Hindlimb muscle (tissue), 1 donor: Measurements from ENCODE around the gene SACS. TPM values are rescaled to one million over a fixed set of nuclear protein-coding genes. Genes with fewer than 3 reads are reported as not detected.

Experiments
- DNase-seq: peaks from one replicate; pipeline ENCODE4 v3.0.0-alpha.2; 2013
- polyA plus RNA-seq: library from polyadenylated mRNA; unstranded; fragments of 120-200 nt; gene quantifications from one replicate; pipeline ENCODE4 v1.2.1, GENCODE V29; 2013; ENCODE audit not compliant: insufficient read length

Gene SACS, protein sequence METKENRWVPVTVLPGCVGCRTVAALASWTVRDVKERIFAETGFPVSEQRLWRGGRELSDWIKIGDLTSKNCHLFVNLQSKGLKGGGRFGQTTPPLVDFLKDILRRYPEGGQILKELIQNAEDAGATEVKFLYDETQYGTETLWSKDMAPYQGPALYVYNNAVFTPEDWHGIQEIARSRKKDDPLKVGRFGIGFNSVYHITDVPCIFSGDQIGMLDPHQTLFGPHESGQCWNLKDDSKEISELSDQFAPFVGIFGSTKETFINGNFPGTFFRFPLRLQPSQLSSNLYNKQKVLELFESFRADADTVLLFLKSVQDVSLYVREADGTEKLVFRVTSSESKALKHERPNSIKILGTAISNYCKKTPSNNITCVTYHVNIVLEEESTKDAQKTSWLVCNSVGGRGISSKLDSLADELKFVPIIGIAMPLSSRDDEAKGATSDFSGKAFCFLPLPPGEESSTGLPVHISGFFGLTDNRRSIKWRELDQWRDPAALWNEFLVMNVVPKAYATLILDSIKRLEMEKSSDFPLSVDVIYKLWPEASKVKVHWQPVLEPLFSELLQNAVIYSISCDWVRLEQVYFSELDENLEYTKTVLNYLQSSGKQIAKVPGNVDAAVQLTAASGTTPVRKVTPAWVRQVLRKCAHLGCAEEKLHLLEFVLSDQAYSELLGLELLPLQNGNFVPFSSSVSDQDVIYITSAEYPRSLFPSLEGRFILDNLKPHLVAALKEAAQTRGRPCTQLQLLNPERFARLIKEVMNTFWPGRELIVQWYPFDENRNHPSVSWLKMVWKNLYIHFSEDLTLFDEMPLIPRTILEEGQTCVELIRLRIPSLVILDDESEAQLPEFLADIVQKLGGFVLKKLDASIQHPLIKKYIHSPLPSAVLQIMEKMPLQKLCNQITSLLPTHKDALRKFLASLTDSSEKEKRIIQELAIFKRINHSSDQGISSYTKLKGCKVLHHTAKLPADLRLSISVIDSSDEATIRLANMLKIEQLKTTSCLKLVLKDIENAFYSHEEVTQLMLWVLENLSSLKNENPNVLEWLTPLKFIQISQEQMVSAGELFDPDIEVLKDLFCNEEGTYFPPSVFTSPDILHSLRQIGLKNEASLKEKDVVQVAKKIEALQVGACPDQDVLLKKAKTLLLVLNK (N-terminal part only)
- 42.9 TPM for polyA plus RNA-seq

GRCh38 chr13:23433171-23434153, at the start of gene SACS:
SACS (minus strand) TSS chr13:23433702; CDS start chr13:23411239, 22,463 bp downstream.
- DNase-seq: no peak

DNA sequence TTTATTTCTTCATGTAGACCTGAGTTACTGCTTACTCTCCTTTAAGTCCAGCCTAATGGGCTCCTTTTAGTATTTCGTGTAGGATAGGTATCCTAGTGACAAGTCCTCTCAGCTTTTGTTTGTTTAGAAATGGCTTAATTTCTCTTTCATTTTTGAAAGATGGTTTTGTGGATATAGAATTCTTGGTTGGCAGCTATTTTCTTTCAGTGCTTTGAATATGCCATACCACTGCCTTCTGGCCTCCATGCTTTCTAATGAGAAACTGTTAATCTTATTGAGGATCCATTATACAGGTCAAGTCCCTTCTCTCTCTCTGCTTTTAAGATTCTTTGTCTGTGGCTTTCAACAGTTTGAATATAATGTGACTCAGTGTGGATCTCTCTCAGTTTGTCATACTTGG, 46.8 kb upstream of the SACS start:
- no peak for DNase-seq

GRCh38 chr13:23477101-23477500, 43.6 kb upstream of the SACS start:
- DNase-seq: no peak

DNA sequence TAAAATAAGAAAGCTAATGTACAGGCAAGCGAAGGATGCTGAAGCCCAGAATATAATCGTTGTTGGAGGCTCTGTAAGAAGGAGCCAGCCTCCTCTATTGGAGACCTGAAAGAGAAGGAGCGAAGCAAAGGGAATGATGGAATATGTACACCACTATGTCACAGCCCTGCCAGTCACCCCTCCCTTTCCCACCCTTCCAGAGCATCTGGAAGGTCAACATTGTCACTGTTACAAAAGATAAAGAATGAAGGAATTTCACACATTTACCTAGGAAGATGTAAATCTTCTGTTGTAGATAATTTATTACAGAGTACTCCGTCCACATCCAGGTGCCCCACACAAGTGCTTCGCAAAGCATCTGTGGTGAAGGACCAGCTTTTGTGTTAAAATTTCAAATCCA, 39.7 kb upstream of the SACS start:
- no peak for DNase-seq

DNA sequence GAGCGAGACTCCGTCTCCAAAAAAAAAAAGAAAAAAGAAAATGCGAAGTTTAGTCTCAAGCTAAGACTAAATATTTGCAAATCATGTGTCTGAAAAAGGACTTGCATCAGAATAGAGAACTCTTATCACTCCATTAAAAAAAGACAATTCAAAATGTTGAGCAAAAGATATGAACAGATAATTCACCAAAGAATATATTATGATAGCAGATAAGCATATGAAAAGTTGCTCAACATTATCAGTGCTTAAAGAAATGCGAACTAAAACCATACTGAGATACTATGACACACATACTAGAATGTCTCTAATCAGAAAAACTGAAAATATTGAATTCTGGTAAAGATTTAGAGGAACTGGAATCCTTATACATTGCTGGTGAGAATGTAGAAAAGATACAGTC, 38.7 kb upstream of the SACS start:
- DNase-seq: no peak

GRCh38 chr13:23470790-23471614, 37.5 kb upstream of the SACS start:
- DNase-seq: no peak

- no peak for DNase-seq
These were observed 36.5 kb upstream of the SACS start for GRCh38 chr13:23469951-23470421.

- DNase-seq: no peak
These were observed 35.3 kb upstream of the SACS start for GRCh38 chr13:23468811-23469210.

DNA sequence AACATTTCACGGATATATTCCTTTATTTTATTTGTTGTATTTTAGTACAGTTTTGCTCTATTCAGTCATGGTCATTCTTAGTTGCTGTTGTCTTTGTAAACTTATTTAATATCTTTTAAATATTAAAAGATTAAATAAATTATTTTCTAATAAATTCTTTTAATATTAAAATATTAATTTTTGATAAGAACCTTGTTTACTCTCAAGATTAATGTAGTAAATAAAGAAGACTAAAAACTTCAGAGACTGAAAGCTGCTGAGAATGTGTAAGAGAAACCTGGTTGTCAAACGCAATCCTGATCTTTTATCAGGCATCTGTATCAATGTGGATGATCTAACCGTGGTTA, 34.4 kb upstream of the SACS start:
- DNase-seq: no peak

GRCh38 chr13:23467048-23467931, 33.8 kb upstream of the SACS start:
- DNase-seq: no peak

DNA sequence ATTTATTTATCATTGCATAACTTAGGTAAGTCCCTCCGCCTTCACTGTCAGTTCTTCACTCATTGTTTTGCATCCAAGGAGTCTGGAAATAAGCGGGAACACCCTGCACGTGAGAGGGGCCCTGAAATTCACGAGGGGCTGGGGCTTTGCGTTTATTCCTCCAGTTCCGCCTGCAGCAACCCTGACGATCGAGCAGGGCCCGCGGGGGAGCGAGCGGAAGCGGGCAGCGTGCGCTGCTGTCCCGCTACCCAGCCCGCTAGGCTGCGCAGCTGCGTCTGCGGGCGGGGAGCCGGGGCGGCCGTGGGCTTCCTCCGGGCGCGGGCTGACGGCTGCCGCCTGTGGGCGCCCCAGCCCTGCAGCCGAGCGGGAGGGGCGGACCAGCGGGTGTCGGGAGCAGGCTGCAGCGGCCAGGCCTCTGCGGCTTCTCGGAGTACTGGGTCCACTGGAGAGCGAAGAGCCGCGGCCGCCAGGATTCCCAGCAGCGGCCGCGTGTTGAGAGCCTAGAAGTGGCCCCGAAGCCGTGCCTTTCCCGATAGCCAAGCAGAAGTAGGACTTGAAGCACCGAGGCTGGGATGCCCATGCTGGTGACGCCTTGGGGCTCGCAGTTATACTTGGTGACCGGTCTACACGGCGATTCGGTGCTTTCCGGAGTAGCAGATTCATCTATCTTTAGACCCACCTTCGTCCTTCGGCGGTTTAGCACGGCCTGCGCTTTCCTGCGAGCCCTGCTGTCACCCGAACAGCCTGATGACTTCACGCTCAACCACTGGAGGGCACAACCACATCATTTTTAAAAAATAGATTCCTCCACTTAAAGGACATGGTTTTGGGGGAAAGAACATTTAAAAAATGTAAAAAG, 32.9 kb upstream of the SACS start:
- peak; percentile 85 for DNase-seq

- DNase-seq: no peak
These were observed 30.2 kb upstream of the SACS start for GRCh38 chr13:23463661-23464060.

DNA sequence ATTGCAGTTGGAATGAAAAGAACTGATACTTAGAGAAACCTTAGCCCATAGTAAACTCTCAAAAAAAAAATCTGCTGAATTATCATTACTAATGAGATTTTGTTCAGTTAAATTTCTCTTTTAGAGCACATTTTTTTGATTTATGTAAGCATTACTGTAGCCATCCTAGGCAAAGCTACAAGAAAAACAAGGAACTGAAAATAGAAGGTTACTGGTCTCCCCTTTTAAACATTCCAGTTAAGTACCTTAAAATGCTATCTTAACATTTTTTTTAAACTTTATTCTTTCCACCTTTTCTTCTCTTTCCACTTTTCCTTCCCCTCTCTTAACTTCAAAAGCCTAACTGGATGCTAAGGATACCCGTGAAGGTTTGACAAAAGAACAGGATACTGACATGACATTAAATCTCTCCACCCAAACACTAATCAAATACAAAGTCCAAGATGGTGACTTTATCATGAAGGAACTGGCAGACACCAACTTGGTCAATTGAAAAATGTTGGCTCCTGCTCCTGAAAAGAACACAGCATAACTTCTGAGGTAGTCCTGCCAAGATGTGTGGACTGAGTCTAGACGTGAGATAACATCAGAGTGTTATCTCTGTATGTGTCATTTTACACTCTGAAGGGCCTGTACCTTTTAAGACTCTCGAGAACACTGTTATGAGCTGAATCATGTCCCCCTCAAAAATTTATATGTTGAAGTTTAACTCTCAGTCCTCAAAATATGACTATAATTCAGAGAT, 29.5 kb upstream of the SACS start:
- DNase-seq: no peak

DNA sequence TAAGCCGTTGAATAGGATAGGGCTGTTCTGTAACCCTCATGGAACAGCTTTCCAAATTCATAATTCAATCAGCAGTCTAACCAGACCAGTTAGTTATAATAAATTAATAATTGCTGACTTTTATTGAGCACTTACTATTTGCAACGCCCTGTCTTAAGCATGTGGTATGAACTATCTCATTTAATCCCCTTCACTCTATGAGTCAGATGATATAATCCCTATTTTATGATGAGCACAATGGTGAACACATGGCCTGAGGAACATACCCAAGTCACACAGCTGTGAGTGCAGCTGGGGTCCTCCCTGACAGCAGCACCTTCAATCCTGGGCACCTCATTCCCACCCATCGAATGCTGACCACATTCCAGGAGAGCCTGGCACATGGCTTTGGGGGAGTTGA, 28.0 kb upstream of the SACS start:
- no peak for DNase-seq

DNA sequence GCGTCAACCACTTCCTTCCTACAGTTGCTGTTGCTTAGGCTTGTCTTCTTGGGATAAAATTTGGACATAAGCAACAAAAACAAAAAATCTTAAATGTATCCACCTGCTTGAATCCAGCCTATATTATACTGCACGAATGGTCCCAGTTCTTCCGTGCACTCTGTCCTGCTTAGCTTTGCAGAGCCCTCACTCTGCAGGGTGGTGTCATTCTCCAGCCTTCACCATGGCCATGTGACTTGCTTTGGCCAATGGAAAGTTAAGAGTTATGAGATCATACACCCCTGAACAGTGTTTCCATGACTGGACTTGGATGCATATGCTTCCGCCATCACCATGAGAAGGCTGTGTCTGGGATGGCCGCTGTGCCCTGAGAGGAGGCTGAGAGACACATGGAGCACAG, 27.4 kb upstream of the SACS start:
- DNase-seq: no peak

- DNase-seq: no peak
These were observed 26.8 kb upstream of the SACS start for GRCh38 chr13:23460309-23460708.

GRCh38 chr13:23458989-23459388, 25.5 kb upstream of the SACS start:
- no peak for DNase-seq
